Measurements from ENCODE around the gene MISP. TPM values are rescaled to one million over a fixed set of nuclear protein-coding genes. Genes with fewer than 3 reads are reported as not detected.

The MISP gene
- total and polyA plus RNA-seq, 2 of the 13 experiments (the other 11 are each of a cell fraction or from before 2014, with no cell fraction given) = 0.67 to 1.3 TPM

DNA sequence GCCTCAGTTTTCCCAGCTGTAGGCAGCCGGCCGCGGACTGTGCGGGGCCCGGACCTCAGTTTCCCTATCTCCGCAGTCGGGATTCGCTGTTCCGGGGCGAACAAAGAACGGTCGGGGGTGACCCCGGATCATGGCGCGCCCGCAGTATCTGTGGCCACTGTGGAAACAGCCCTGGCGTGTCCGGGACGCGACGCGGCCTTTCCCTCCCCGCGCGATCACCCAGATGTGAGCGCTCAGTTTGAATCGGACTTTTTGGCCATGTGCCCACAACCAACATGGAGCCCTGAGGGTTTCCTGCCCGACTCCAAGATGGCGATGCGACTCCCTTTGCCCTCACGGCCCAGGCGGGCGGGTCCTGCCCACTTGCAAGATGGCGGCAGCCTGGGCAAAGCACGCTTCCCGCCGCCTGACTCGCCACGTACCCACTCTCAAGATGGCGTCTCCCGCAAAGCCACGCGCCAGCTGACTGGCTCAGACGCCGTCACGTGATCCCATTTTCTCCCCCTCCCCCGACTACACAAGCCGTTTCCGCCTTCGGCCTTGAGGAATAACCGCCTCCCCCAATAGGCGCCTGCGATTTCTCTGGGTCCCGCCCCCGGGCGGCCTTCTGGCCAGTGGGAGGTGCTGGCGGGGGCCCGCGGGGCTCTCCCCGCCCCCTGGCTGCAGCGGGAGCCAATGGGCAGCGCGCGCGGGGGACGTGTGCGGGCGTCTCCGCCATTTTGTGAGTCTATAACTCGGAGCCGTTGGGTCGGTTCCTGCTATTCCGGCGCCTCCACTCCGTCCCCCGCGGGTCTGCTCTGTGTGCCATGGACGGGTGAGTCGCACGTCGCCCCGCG, 46.0 kb downstream of the MISP start, which contains the start of gene PTBP1 (continued):
- TF ChIP-seq, protein P1, sequence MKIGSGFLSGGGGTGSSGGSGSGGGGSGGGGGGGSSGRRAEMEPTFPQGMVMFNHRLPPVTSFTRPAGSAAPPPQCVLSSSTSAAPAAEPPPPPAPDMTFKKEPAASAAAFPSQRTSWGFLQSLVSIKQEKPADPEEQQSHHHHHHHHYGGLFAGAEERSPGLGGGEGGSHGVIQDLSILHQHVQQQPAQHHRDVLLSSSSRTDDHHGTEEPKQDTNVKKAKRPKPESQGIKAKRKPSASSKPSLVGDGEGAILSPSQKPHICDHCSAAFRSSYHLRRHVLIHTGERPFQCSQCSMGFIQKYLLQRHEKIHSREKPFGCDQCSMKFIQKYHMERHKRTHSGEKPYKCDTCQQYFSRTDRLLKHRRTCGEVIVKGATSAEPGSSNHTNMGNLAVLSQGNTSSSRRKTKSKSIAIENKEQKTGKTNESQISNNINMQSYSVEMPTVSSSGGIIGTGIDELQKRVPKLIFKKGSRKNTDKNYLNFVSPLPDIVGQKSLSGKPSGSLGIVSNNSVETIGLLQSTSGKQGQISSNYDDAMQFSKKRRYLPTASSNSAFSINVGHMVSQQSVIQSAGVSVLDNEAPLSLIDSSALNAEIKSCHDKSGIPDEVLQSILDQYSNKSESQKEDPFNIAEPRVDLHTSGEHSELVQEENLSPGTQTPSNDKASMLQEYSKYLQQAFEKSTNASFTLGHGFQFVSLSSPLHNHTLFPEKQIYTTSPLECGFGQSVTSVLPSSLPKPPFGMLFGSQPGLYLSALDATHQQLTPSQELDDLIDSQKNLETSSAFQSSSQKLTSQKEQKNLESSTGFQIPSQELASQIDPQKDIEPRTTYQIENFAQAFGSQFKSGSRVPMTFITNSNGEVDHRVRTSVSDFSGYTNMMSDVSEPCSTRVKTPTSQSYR (CRISPR knock-in tag; IDR thresholded peaks at IDR 0.05; ENCODE audit: borderline replicate concordance) = peak; percentile 64
- TF ChIP-seq HES4 (CRISPR knock-in tag; IDR thresholded peaks at IDR 0.05; ENCODE audit: borderline replicate concordance) = 0 out of 2 replicates have a peak, but pooled peaks have one; percentile 41
- no peak for TF ChIP-seq ZNF572 (CRISPR knock-in tag; IDR thresholded peaks at IDR 0.05)
- TF ChIP-seq, protein P2, sequence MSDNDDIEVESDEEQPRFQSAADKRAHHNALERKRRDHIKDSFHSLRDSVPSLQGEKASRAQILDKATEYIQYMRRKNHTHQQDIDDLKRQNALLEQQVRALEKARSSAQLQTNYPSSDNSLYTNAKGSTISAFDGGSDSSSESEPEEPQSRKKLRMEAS (IDR thresholded peaks at IDR 0.05) = peak; percentile 93
- no peak for TF ChIP-seq ZNF672 (CRISPR knock-in tag; IDR thresholded peaks at IDR 0.05)
- TF ChIP-seq, protein P3, sequence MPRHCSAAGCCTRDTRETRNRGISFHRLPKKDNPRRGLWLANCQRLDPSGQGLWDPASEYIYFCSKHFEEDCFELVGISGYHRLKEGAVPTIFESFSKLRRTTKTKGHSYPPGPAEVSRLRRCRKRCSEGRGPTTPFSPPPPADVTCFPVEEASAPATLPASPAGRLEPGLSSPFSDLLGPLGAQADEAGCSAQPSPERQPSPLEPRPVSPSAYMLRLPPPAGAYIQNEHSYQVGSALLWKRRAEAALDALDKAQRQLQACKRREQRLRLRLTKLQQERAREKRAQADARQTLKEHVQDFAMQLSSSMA (CRISPR knock-in tag; IDR thresholded peaks at IDR 0.05) = peak; percentile 98
- 0 out of 2 replicates have a peak, but pooled peaks have one; percentile 52 for TF ChIP-seq ZNF777 (CRISPR knock-in tag; IDR thresholded peaks at IDR 0.05)
- TF ChIP-seq SP2 (CRISPR knock-in tag; IDR thresholded peaks at IDR 0.05) = peak; percentile 96
- 0 out of 2 replicates have a peak, but pooled peaks have one; percentile 37 for TF ChIP-seq ZNF33A (CRISPR knock-in tag; IDR thresholded peaks at IDR 0.05; ENCODE audit: borderline replicate concordance)
- TF ChIP-seq ZNF781 (CRISPR knock-in tag; IDR thresholded peaks at IDR 0.05; ENCODE audit: borderline replicate concordance, not compliant biosample characterization) = peak; percentile 26
- TF ChIP-seq FOXC1 (CRISPR knock-in tag; IDR thresholded peaks at IDR 0.05; ENCODE audit: borderline replicate concordance) = peak; percentile 67; the same call in 1 of the 2 replicates
- peak; percentile 53; the same call in 1 of the 2 replicates for TF ChIP-seq RFXAP (CRISPR knock-in tag; IDR thresholded peaks at IDR 0.05; ENCODE audit: borderline replicate concordance)
- TF ChIP-seq ZNF205 (CRISPR knock-in tag; IDR thresholded peaks at IDR 0.05) = peak; percentile 99
- TF ChIP-seq ZSCAN25 (CRISPR knock-in tag; IDR thresholded peaks at IDR 0.05) = peak; percentile 71; the same call in 1 of the 2 replicates
- TF ChIP-seq KAT2B (IDR thresholded peaks at IDR 0.05; ENCODE audit: borderline replicate concordance, low read depth, low read length) = no peak
- TF ChIP-seq, protein P4, sequence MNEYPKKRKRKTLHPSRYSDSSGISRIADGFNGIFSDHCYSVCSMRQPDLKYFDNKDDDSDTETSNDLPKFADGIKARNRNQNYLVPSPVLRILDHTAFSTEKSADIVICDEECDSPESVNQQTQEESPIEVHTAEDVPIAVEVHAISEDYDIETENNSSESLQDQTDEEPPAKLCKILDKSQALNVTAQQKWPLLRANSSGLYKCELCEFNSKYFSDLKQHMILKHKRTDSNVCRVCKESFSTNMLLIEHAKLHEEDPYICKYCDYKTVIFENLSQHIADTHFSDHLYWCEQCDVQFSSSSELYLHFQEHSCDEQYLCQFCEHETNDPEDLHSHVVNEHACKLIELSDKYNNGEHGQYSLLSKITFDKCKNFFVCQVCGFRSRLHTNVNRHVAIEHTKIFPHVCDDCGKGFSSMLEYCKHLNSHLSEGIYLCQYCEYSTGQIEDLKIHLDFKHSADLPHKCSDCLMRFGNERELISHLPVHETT (CRISPR knock-in tag; conservative IDR thresholded peaks at IDR 0.05) = 0 out of 2 replicates have a peak, but pooled peaks have one; percentile 26
- TF ChIP-seq, protein P5, sequence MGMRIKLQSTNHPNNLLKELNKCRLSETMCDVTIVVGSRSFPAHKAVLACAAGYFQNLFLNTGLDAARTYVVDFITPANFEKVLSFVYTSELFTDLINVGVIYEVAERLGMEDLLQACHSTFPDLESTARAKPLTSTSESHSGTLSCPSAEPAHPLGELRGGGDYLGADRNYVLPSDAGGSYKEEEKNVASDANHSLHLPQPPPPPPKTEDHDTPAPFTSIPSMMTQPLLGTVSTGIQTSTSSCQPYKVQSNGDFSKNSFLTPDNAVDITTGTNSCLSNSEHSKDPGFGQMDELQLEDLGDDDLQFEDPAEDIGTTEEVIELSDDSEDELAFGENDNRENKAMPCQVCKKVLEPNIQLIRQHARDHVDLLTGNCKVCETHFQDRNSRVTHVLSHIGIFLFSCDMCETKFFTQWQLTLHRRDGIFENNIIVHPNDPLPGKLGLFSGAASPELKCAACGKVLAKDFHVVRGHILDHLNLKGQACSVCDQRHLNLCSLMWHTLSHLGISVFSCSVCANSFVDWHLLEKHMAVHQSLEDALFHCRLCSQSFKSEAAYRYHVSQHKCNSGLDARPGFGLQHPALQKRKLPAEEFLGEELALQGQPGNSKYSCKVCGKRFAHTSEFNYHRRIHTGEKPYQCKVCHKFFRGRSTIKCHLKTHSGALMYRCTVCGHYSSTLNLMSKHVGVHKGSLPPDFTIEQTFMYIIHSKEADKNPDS (CRISPR knock-in tag; IDR thresholded peaks at IDR 0.05) = no peak
- TF ChIP-seq ZNF724P (CRISPR knock-in tag; IDR thresholded peaks at IDR 0.05; ENCODE audit: borderline replicate concordance) = no peak
- TF ChIP-seq POGZ (CRISPR knock-in tag; IDR thresholded peaks at IDR 0.05) = peak; percentile 90

Measured in HepG2 (cell line).